Hepatocyte (in vitro differentiated cells): ENCODE results near the gene GSTM5.

Experiments
- EZH2phosphoT487 ChIP-seq: fragments of 200-600 bp; sonication (generic); IDR thresholded peaks from one replicate; pipeline ENCODE4 v1.6.1; 2018; ENCODE audit warnings: antibody characterized with exemption, mild to moderate bottlenecking, low read depth, moderate library complexity; ENCODE audit not compliant: unreplicated experiment, severe bottlenecking
- TF ChIP-seq, protein P1 (sequence below): fragments of 200-600 bp; sonication (generic); IDR thresholded peaks from 2 replicates; pipeline ENCODE4 v1.5.1; 2016; ENCODE audit warnings: antibody characterized with exemption, mild to moderate bottlenecking; ENCODE audit not compliant: poor library complexity

DNA sequence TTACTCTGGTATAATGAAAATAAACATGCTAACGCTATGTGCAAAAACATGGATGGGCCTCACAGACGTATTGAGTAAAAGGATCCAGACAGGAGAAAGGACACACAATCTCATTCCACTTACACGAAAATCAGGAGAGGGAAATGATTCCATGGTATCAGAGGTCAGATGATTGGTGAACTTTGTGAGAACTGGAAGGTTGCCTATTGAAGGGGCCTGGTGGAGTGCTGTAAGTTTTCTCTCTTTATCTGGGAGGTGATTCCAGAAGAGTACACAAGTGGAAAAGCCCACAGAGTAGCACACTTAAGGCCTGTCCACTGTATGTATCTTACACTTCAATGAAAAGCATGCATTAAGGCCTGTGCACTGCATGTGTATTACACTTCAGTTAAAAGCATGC is 34.6 kb upstream of the GSTM5 start:
- TF ChIP-seq, protein P1, sequence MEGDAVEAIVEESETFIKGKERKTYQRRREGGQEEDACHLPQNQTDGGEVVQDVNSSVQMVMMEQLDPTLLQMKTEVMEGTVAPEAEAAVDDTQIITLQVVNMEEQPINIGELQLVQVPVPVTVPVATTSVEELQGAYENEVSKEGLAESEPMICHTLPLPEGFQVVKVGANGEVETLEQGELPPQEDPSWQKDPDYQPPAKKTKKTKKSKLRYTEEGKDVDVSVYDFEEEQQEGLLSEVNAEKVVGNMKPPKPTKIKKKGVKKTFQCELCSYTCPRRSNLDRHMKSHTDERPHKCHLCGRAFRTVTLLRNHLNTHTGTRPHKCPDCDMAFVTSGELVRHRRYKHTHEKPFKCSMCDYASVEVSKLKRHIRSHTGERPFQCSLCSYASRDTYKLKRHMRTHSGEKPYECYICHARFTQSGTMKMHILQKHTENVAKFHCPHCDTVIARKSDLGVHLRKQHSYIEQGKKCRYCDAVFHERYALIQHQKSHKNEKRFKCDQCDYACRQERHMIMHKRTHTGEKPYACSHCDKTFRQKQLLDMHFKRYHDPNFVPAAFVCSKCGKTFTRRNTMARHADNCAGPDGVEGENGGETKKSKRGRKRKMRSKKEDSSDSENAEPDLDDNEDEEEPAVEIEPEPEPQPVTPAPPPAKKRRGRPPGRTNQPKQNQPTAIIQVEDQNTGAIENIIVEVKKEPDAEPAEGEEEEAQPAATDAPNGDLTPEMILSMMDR, result no peak
- no peak for TF ChIP-seq EZH2phosphoT487
